ENCODE measurements around the gene RPL31.

DNA sequence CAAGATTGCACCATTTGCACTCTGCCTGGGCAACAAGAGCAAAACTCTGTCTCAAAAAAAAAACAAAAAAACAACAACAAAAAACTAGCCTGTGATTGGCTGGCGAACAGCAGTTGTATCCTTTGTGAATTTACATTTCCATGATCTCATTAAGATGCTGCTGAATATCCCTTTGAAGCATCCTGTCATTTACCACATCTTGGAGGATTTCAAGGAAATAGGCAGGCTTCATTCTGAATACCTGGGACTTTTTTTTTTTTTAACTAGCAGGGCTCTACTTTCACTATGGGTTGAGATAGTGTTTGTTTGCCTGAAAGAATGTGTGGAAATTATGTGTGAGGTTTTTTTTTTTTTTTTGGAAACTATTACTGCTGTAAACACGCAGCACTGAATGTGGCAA lies 49.6 kb upstream of the RPL31 start:
- TF ChIP-seq, protein P1, sequence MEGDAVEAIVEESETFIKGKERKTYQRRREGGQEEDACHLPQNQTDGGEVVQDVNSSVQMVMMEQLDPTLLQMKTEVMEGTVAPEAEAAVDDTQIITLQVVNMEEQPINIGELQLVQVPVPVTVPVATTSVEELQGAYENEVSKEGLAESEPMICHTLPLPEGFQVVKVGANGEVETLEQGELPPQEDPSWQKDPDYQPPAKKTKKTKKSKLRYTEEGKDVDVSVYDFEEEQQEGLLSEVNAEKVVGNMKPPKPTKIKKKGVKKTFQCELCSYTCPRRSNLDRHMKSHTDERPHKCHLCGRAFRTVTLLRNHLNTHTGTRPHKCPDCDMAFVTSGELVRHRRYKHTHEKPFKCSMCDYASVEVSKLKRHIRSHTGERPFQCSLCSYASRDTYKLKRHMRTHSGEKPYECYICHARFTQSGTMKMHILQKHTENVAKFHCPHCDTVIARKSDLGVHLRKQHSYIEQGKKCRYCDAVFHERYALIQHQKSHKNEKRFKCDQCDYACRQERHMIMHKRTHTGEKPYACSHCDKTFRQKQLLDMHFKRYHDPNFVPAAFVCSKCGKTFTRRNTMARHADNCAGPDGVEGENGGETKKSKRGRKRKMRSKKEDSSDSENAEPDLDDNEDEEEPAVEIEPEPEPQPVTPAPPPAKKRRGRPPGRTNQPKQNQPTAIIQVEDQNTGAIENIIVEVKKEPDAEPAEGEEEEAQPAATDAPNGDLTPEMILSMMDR (conservative IDR thresholded peaks at IDR 0.05 in 1 of 2, IDR thresholded peaks at IDR 0.05 in 1 of 2; ENCODE audit: low read depth in 1 of 2, low read length in 2 of 2): no peak
- TF ChIP-seq EZH2 (IDR thresholded peaks at IDR 0.05; ENCODE audit: low read length, missing control alignments): no peak

Measured in fibroblast of lung (primary cell).